K562 (cell line): ENCODE data around the gene TMEM217. TPM values are rescaled to one million over a fixed set of nuclear protein-coding genes. Genes with fewer than 3 reads are reported as not detected.
A peak's percentile ranks its signal among the peaks of the same experiment; 100 is the strongest.

Experiments
- CBFA2T2 ChIP-seq: fragments of 450-650 bp; conservative IDR thresholded peaks from 2 replicates; pipeline ENCODE4 v1.6.1; 2017; ENCODE audit warnings: mild to moderate bottlenecking
- DMBX1 ChIP-seq: fragments of 250-450 bp; sonication (Bioruptor Pico); IDR thresholded peaks from 2 replicates; pipeline ENCODE4 v1.8.0; 2022; ENCODE audit warnings: inconsistent platforms, mild to moderate bottlenecking, moderate library complexity, borderline replicate concordance
- ELF1 ChIP-seq: fragments of 200-800 bp; sonication (Bioruptor generic); IDR thresholded peaks from 2 replicates; pipeline ENCODE4 v1.6.1; 2016; ENCODE audit warnings: missing genetic modification characterization, missing compliant biosample characterization
- ETV6 ChIP-seq, 3 experiments: fragments of 150-350 bp in 1 of 3; sonication (generic) in 1 of 3; formaldehyde crosslinking in 1 of 3; IDR thresholded peaks; 2 replicates each; pipeline versions ENCODE4 v1.6.1 to v1.8.0; 2014 to 2022; ENCODE audit warnings: borderline replicate concordance in 2 of 3, low read depth in 2 of 3, antibody characterized with exemption in 1 of 3, low read length in 1 of 3, mild to moderate bottlenecking in 1 of 3, missing genetic modification reagents in 1 of 3
- FOXA3 ChIP-seq, 2 experiments: fragments of 450-650 bp in 1 of 2; sonication (generic) in 1 of 2; formaldehyde crosslinking; IDR thresholded peaks in 1 of 2; conservative IDR thresholded peaks in 1 of 2; 2 replicates each; pipeline versions ENCODE4 v1.4.0 to v1.8.0; 2020 to 2022; ENCODE audit warnings: mild to moderate bottlenecking in 2 of 2, missing genetic modification reagents in 1 of 2
- HCFC1 ChIP-seq: IDR thresholded peaks from 2 replicates; pipeline ENCODE4 v1.6.1; 2012; ENCODE audit warnings: low read depth, low read length, improper control_type of control experiment
- HDAC1 ChIP-seq, 2 experiments: fragments of 450-650 bp; IDR thresholded peaks; 2 replicates each; pipeline ENCODE4 v1.6.1; 2016 to 2017; ENCODE audit warnings: inconsistent platforms in 1 of 2, mild to moderate bottlenecking in 1 of 2, moderate library complexity in 1 of 2
- KLF1 ChIP-seq: fragments of 450-650 bp; IDR thresholded peaks from 2 replicates; pipeline ENCODE4 v1.6.1; 2016; ENCODE audit warnings: missing genetic modification characterization, missing compliant biosample characterization
- MEIS2 ChIP-seq: fragments of 450-650 bp; IDR thresholded peaks from 2 replicates; pipeline ENCODE4 v1.6.1; 2014; ENCODE audit warnings: mild to moderate bottlenecking; ENCODE audit not compliant: partially characterized antibody
- NR2C1 ChIP-seq, 2 experiments: fragments of 450-650 bp; IDR thresholded peaks; 2 replicates each; pipeline ENCODE4 v1.6.1; 2017; ENCODE audit warnings: mild to moderate bottlenecking in 2 of 2, antibody characterized with exemption in 1 of 2, inconsistent platforms in 1 of 2, missing compliant biosample characterization in 1 of 2, missing genetic modification characterization in 1 of 2
- SMAD1 ChIP-seq: fragments of 150-350 bp; IDR thresholded peaks from 2 replicates; pipeline ENCODE4 v1.6.1; 2014; ENCODE audit warnings: low read length, low read depth; ENCODE audit not compliant: partially characterized antibody
- TAL1 ChIP-seq: fragments of 450-650 bp; IDR thresholded peaks from 2 replicates; pipeline ENCODE4 v1.6.1; 2016; ENCODE audit warnings: mild to moderate bottlenecking
- U2AF1 ChIP-seq: fragments of 200-400 bp; formaldehyde crosslinking; optimal IDR thresholded peaks from 2 replicates; pipeline ENCODE3; 2017; ENCODE audit warnings: mild to moderate bottlenecking, low read depth, low read length, moderate library complexity
- ZNF133 ChIP-seq: fragments of 250-450 bp; sonication (Bioruptor Pico); IDR thresholded peaks from 2 replicates; pipeline ENCODE4 v1.4.0; 2020; ENCODE audit warnings: mild to moderate bottlenecking
- ZNF707 ChIP-seq: fragments of 250-450 bp; sonication (Bioruptor Pico); conservative IDR thresholded peaks from 2 replicates; pipeline ENCODE4 v1.8.0; 2022; ENCODE audit warnings: inconsistent platforms, mild to moderate bottlenecking, moderate library complexity
- polyA plus RNA-seq, 8 experiments: library from polyadenylated mRNA; depleted of rRNA in 4 of 8; stranded (reverse) in 5 of 8; unstranded in 3 of 8; fragments of >200 nt; fragmentation: Nextera tagmentation in 2 of 8; fragmentation: Illumina TruSeq in 1 of 8; extraction: Ambion mirVana in 2 of 8; extraction: Trizol in 1 of 8; gene quantifications; 2 replicates each; pipeline versions ENCODE4 v1.2.1 to v1.2.3, GENCODE V29; 2011 to 2014; ENCODE audit warnings: inconsistent platforms in 1 of 8, missing spikeins in 1 of 8
- total RNA-seq, 7 experiments: library from RNA; depleted of rRNA in 6 of 7; stranded (reverse); fragments of >200 nt in 6 of 7; fragmentation: Illumina TruSeq in 2 of 7; extraction: Trizol in 2 of 7; gene quantifications; 2 replicates each; pipeline versions ENCODE4 v1.2.1 to v1.2.3, GENCODE V29; 2011 to 2021; ENCODE audit warnings: low replicate concordance in 1 of 7
- TF ChIP-seq, protein P1 (sequence below): fragments of 450-650 bp; IDR thresholded peaks from 2 replicates; pipeline ENCODE4 v1.6.1; 2016; ENCODE audit warnings: low read depth, mild to moderate bottlenecking, moderate library complexity
- TF ChIP-seq, protein P2 (sequence below): fragments of 250-450 bp; sonication (Bioruptor Pico); IDR thresholded peaks from 2 replicates; pipeline ENCODE4 v1.8.0; 2022; ENCODE audit warnings: inconsistent platforms, mild to moderate bottlenecking, moderate library complexity, borderline replicate concordance
- TF ChIP-seq, protein P3 (sequence below): fragments of 450-650 bp; IDR thresholded peaks from 2 replicates; pipeline ENCODE4 v1.6.1; 2017; ENCODE audit warnings: antibody characterized with exemption, mild to moderate bottlenecking
- TF ChIP-seq, protein P4 (sequence below): fragments of 200-800 bp; sonication (Bioruptor generic); IDR thresholded peaks from 2 replicates; pipeline ENCODE4 v1.6.1; 2017; ENCODE audit warnings: missing genetic modification characterization, missing compliant biosample characterization

TMEM217 gene
- total and polyA plus RNA-seq, 9 of the 15 experiments (the other 6 are each of a cell fraction or from before 2014, with no cell fraction given) = 1.3 to 8.0 (median 1.9) TPM

DNA sequence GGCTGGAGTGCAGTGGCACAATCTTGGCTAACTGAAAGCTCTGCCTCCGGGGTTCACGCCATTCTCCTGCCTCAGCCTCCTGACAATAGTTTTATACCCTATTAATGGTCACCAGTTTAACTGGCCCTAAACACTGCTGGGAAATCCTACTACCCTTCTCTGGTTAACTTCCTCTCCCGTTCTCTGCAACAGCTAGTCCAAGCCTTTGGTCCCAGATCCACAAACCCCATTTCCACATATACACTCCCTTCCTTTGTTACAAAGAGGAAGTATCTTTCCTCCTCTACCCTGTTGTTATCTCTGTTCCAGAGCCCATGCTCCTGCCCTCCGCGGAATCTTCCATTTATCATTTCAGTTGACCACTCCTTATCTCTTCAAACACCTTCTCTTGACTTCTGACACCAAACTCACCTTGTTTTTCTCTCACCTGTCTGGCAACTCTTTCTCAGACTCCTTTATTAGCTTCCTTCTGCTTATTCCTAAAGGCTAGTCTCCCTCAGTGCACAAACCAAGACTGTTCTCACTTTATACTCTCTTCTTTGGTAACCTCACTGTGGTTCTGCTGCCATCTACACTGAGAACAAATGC, 25.4 kb downstream of the TMEM217 start (continued):
- no peak for TF ChIP-seq KLF1
- no peak; the same call in 1 of the 2 replicates for TF ChIP-seq NR2C1 (IDR thresholded peaks at IDR 0.05)
- peak; percentile 67; the same call in 1 of the 2 replicates for TF ChIP-seq NR2C1 (tag; IDR thresholded peaks at IDR 0.05)
- TF ChIP-seq TAL1 = peak; percentile 95
- TF ChIP-seq ETV6 (IDR thresholded peaks at IDR 0.05; ENCODE audit: borderline replicate concordance in 1 of 2, low read depth in 2 of 2, low read length in 1 of 2) = peak; percentile 70 to 95; a peak in 3 of 4 replicates
- no peak for TF ChIP-seq ETV6 (CRISPR knock-in tag; IDR thresholded peaks at IDR 0.05; ENCODE audit: borderline replicate concordance)
- TF ChIP-seq MEIS2 = peak; percentile 98
- TF ChIP-seq ELF1 (tag) = peak; percentile 40; the same call in 1 of the 2 replicates
- TF ChIP-seq, protein P1, sequence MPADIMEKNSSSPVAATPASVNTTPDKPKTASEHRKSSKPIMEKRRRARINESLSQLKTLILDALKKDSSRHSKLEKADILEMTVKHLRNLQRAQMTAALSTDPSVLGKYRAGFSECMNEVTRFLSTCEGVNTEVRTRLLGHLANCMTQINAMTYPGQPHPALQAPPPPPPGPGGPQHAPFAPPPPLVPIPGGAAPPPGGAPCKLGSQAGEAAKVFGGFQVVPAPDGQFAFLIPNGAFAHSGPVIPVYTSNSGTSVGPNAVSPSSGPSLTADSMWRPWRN = peak; percentile 43; the same call in 1 of the 2 replicates
- TF ChIP-seq, protein P2, sequence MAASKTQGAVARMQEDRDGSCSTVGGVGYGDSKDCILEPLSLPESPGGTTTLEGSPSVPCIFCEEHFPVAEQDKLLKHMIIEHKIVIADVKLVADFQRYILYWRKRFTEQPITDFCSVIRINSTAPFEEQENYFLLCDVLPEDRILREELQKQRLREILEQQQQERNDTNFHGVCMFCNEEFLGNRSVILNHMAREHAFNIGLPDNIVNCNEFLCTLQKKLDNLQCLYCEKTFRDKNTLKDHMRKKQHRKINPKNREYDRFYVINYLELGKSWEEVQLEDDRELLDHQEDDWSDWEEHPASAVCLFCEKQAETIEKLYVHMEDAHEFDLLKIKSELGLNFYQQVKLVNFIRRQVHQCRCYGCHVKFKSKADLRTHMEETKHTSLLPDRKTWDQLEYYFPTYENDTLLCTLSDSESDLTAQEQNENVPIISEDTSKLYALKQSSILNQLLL (CRISPR knock-in tag) = no peak
- peak; percentile 65; the same call in 1 of the 2 replicates for TF ChIP-seq DMBX1 (CRISPR knock-in tag)
- 0 out of 2 replicates have a peak, but pooled peaks have one; percentile 21 for TF ChIP-seq ZNF707 (CRISPR knock-in tag)
- peak in 1 of 2 experiments; percentile 64; a peak in 2 of 4 replicates for TF ChIP-seq FOXA3 (CRISPR knock-in tag; conservative IDR thresholded peaks at IDR 0.05 in 1 of 2, IDR thresholded peaks at IDR 0.05 in 1 of 2)
- TF ChIP-seq, protein P3, sequence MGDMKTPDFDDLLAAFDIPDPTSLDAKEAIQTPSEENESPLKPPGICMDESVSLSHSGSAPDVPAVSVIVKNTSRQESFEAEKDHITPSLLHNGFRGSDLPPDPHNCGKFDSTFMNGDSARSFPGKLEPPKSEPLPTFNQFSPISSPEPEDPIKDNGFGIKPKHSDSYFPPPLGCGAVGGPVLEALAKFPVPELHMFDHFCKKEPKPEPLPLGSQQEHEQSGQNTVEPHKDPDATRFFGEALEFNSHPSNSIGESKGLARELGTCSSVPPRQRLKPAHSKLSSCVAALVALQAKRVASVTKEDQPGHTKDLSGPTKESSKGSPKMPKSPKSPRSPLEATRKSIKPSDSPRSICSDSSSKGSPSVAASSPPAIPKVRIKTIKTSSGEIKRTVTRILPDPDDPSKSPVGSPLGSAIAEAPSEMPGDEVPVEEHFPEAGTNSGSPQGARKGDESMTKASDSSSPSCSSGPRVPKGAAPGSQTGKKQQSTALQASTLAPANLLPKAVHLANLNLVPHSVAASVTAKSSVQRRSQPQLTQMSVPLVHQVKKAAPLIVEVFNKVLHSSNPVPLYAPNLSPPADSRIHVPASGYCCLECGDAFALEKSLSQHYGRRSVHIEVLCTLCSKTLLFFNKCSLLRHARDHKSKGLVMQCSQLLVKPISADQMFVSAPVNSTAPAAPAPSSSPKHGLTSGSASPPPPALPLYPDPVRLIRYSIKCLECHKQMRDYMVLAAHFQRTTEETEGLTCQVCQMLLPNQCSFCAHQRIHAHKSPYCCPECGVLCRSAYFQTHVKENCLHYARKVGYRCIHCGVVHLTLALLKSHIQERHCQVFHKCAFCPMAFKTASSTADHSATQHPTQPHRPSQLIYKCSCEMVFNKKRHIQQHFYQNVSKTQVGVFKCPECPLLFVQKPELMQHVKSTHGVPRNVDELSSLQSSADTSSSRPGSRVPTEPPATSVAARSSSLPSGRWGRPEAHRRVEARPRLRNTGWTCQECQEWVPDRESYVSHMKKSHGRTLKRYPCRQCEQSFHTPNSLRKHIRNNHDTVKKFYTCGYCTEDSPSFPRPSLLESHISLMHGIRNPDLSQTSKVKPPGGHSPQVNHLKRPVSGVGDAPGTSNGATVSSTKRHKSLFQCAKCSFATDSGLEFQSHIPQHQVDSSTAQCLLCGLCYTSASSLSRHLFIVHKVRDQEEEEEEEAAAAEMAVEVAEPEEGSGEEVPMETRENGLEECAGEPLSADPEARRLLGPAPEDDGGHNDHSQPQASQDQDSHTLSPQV = peak; percentile 55; the same call in 1 of the 2 replicates
- peak; percentile 94 for TF ChIP-seq CBFA2T2
- no peak for TF ChIP-seq HCFC1
- TF ChIP-seq, protein P4, sequence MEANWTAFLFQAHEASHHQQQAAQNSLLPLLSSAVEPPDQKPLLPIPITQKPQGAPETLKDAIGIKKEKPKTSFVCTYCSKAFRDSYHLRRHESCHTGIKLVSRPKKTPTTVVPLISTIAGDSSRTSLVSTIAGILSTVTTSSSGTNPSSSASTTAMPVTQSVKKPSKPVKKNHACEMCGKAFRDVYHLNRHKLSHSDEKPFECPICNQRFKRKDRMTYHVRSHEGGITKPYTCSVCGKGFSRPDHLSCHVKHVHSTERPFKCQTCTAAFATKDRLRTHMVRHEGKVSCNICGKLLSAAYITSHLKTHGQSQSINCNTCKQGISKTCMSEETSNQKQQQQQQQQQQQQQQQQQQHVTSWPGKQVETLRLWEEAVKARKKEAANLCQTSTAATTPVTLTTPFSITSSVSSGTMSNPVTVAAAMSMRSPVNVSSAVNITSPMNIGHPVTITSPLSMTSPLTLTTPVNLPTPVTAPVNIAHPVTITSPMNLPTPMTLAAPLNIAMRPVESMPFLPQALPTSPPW (CRISPR knock-in tag) = peak; percentile 68
- peak; percentile 64 for TF ChIP-seq SMAD1
- peak in 1 of 2 experiments; percentile 96; a peak in 3 of 4 replicates for TF ChIP-seq HDAC1 (IDR thresholded peaks at IDR 0.05)
- no peak for TF ChIP-seq U2AF1
- TF ChIP-seq ZNF133 (CRISPR knock-in tag) = no peak
